IPS-11a (cell line): ENCODE measurements around the gene MTREX.

Experiments
- H3K4me3 ChIP-seq: one replicate; pipeline ENCODE4 v1.5.1; 2013; ENCODE audit warnings: low read depth, low read length, control low read depth

Gene MTREX

DNA sequence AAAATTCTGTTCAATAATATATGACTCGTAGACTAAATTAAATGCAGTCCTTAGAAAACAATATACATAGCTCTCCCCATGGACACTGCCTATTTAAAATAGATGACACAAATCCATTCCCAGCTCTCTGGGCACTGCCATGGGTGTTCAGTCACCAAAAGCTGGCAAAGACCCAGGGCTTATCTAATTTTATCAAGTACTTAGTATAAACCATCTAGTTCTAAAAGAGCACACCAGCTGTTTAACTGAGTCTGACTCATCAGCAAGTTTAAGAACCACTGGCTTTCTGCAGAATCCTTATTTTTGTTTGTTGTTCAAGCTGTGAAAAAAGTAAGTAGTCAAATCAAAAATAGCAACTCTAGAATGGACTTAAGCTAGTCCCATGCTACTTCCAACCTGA lies 119.4 kb downstream of the MTREX start:
- H3K4me3 ChIP-seq: no peak overlapping the region

DNA sequence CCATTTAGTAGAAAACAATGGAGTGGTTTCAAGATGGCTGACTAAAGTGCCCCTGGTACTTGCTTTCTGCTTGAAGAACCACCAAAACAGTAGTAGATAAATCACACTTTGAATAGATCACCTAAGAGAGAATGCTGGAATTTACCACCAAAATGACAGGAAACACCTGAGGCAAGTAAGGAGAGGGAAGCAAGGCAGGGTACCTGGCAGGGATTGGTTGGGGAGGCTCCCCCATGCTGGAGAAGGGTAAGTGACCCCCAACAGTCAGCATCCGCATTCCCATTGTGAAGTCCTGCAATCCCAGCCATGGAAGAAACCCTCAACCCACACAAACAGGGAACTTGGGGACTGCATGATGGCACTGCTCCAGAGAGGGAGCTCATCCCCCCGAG lies 121.4 kb downstream of the MTREX start:
- no peak overlapping the region for H3K4me3 ChIP-seq

DNA sequence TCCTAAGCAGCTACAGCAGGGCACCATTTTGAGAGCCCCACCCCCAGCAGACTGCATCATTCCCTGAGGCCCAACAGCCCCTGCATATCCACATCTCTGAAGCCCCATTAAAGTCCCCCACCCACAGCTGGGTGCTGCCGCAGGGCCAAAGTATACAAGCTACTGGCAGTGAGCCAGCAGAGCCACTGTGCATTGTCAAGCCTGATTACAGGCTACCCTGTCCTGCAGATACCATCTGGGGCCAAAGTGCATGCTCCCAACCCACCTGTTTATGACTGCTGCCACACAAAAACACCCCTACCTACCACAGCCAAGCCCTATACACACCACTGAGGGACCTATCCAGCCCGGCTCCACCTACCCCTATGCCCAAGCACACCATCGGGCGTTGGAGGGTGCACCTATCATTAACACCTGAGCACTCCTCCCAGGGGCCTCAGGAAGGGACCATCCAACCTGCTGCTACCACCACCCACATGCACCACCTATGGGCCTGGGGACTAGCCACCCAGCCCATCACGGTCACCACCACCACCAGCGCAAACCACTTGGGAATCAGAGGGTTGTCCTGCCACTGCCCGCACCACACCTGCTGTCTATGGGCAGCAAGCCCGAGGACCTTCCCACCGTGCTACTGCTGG lies 121.9 kb downstream of the MTREX start:
- no peak overlapping the region for H3K4me3 ChIP-seq

DNA sequence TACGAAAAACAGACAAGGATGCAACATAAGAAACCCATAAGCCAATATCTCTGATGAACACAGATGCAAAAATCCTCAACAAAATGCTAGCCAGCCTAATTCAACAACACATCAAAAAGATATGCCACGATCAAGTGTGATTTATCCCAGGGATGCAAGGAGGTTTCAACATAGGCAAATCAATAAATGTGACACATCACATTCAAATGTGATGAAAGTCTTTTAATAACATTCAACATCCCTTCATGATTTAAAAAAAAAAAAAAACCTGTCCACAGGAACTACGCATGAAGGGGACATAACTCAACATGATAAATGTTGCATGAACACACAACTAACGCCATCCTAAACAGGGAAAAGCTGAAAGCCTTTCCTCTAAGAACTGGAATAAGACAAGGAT lies 124.8 kb downstream of the MTREX start:
- no peak overlapping the region for H3K4me3 ChIP-seq

DNA sequence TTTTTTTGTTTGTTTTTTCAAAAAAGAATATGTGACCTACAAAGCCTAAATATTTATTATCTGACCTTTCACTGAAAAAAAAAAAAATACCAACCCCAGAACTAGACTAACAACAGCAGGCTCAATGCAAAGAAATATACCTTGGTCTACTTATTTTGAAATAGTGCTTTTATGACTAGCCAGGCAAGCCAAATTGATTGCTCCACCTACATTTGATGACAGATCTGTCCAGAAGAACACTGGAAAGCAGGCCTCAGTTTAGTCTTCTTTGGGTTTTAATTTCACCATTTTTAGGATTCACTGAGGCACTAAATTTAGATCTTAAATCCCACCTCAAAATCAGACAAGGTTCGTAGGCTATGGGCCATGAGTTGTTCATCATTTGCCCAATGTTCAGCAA lies 129.7 kb downstream of the MTREX start:
- H3K4me3 ChIP-seq: no peak overlapping the region

DNA sequence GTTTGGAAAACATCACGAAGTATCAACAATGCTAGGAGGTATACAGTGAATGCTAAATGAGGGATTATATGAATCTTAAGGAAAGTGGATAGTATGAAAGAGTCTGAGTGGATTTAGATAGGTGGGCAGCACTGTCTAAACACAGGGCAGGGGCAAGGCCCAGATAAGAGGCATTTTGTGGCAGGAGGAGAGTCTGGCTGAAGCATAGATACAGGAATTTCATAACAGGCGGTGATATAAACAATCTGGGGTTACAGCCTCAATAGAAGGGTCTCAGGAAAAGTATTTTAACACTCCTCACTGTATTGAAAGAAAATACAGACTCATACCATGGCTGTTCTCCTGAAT lies 130.0 kb downstream of the MTREX start:
- no peak overlapping the region for H3K4me3 ChIP-seq

DNA sequence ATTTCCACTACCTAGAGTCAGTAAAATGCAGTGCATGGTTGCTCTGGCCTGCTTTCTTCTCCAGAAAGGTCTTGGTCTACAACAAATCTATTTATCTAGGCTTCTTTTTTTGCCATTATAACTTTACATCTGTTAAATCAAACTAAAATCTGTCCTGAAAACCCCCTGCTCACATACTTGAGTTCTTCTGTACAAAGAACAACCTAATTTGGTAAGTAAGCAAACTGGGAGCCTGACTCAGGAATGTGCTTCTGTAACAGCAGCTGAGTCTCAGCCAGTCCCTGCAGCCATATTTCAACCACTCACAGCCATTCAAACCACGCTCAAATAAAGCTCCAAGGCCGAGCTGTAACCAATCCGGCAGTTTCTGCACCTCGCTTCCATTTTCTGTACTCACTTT lies 131.2 kb downstream of the MTREX start:
- H3K4me3 ChIP-seq: no peak overlapping the region

DNA sequence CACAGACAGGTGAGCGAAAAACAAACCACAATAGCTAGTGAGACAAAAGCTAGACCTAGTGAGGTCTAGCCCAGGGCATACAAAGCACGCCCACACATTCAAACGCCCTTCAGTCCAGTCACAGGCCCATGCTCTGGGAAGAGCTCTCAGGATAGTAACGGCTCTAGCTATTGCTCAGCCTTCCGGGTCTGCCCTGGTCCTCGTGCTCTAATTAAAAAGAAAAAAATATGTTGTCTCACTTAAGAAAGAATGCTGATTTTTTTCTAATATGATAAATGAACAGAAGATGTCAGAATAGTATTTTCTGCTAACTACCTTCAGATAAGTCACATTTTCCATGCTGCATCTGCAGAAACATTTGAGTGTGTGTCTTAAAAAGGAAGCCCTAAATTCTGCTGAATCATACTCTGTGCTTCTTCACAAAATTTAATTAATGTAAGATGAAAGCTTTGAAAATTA lies 132.4 kb downstream of the MTREX start:
- no peak overlapping the region for H3K4me3 ChIP-seq

DNA sequence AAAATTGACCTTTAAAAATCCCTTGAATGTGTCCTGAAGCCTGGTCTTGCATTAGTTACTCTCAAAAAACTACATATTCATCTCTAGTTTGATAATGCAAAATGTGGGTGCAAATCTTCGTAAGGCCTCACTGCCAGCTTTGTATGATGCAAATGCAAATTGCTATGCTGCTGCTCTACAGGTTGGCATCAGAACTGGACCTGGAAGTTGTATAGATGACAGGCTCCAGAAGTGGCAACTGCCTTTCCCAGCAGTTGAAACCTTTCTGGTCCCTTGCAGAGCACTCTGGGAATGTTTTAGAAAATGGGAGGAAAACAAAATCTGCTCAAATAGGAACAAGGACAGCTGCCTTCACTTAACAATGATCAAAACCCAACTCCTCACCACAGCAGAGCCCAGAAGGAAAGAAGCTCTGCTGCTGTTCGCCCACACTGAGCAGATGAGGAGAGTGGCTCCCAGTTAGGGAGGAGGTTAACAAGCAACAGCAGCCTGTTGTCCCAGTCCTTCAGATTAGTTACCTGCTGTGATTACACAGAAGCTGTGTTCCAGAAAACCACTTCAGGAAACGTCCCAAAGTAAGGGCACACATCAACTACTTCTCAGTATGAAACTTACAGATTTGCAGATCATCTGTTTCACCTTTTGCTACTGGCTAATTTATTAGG lies 133.4 kb downstream of the MTREX start:
- no peak overlapping the region for H3K4me3 ChIP-seq

DNA sequence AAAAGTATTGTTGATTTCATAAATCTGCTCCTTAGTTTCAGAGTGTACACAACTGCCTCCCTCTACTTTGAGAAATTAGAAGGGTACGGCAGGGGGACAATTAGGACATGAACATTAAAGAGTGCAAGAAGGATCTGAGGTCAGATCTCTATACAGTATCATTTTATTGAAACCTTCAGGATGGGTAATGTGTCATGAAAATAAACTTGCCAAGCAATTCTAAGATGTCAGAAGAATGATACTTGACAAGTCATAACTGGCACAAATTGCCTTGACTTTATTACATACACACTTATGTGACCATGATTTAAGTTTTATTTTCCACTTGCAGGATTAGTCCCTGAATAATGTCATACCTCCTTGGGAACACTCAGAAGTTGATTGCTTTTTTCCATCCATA lies 134.2 kb downstream of the MTREX start:
- H3K4me3 ChIP-seq: no peak overlapping the region

DNA sequence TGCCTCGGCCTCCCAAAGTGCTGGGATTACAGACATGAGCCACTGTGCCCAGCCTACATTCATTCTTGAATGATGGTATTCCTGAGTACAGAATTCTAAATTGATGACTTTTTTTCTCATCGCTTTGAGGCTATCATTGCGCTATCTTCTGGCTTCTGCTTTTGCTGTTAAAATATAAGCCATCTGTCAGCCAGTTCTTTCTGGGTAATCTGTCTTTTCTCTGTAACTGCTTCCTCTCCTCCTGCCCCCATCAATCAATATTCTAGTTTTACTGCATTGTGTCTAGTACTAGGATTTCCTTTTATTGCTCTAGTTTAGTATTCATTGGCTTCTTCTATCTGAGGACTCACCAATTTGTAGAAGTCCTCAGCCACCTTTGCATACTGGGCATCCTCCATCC lies 138.0 kb downstream of the MTREX start:
- no peak overlapping the region for H3K4me3 ChIP-seq

DNA sequence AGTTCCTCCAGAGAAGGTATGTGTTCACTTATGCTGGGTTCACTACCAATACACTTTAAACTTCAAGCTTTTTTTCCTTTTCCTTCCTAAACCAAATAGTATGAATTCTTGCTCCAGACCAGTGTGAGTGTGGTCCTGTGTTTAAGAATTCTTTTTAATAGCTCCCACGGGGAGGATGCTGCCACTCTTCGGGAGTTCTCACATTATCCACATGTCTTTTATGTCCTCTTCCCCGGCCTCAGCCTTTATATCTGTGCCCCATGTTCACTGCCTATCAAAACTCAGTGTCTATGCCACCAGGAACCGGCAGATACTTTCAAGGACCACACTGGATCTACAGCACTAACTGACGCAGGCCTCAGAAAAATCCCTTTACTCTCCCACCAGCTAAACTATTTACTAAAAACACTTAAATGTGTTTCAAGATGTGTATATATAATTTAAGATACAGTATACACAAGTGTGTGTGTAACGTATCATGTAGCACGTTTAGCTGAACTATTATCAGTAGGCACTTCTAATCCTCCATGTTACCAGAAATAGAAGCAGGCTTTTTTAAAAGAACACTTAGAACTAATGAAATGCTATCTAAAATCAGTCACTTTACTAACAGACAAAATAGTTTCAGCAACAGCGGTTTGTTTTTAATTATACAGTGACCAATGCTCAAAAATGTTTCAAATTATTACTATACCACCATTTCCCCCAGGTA lies 139.0 kb downstream of the MTREX start:
- no peak overlapping the region for H3K4me3 ChIP-seq

DNA sequence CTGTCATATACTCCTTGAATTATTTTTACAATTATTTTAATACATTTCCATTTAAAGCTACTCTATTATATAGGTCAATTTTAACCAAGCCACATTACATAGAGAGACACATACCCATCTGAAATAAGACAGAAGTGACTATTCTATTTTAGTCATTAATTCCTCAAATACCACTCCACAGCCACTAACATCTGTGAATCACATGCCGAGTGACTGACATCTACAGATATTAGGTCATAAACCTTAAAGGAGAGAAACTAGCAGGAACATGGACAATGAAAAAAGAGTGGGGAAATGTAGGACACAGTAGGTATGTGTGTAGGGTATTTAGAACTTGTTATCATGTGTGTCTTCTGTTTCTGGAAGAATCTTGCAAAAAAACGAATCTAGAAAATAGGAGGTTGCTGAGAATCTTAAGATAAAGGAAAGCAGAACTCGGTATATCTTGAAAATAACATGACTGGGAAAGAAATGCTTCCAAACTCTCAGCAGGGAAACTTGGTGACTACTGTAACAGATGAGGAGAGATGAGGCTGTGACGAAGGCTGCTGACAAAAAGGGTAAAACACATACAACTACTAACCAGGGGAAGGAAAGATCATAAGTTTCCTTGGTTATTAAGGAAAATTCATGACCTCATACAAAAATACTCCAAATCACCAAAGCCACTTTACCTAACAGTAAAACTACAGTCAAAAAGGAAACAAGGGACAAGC lies 142.4 kb downstream of the MTREX start:
- H3K4me3 ChIP-seq: no peak overlapping the region

DNA sequence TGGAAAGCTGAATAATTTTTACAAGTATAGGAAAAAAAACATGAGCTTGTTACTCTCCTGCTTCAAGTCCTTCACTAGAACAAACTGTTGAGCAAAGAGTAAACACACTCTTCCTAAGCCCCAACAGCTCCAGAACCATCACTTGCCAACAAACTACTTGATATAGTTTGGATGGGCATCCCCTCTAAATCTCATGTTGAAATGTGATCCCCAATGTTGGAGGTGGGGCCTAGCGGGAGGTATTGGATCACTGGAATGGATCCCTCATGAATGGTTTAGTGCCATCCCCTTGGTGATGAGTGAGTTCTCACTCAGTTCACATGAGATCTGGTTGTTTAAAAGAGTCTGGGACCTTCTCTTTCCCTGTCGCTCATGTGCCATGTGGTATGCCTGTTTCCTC lies 144.2 kb downstream of the MTREX start:
- H3K4me3 ChIP-seq: no peak overlapping the region

DNA sequence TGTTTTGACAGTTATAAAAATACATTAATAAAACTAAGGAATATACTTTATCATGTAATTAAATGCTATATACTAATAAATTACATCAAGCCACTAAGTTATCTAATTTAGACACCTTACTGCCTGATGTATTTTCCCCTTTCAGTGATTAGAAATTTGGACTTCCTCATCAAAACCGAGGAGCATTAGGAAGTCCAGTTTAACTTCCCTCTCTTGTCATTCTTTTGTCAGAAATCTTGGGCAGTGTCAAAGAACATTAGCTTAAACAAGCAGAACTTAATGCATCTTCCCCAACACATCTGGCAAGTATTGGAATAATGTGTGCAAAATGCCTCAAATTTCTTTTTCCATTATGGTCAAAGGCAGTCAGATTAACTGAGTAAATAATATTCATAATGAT lies 145.4 kb downstream of the MTREX start:
- H3K4me3 ChIP-seq: no peak overlapping the region

DNA sequence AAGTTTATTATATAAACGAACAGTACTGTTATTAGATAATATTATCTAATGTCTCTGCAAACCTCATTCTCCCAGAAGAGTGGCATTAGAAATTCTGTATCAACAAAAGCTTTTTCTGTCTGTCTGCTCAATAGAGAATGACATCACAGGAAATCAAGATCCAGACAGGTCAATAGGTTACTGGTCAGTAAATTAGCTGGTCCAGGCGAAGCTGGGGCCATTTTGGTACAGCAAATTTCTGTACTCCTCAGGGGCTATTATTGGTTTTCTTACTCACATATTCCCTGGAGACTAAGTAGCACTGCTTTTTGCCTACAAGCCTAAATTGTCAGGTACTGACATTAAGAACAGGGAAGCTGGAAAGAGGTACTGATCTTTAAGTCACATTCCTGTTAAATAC lies 146.5 kb downstream of the MTREX start:
- H3K4me3 ChIP-seq: no peak overlapping the region

DNA sequence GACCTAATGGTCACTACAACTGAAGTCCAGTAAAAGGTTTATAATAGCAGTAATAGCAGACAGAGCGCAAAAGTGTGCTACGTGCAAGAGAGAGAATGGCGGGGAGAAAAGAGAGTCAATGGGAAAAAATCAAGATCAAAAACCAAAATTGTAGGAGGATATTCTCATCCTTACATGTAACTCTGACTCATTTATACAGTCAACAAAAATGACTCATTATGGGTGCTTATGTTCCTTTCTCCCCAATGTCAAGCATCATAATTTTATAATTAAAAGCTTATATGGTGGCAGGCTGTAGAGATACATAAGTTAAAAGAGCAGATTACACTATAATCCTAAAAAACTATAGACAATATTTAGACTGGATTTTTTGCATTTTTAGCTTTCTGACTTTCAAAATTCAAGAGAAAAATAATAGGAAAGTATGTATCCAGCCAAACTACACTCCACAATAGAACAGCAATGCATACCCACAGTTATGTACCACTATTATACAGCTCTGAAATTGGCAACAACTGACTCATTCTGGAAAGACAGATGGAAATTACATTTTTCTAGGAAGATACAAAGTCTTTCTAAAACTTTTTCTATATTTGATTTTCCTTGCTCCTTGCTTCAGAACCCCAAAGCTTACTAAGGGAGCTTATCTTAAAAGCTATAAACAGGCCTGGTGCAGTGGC lies 148.6 kb downstream of the MTREX start:
- H3K4me3 ChIP-seq: no peak overlapping the region

DNA sequence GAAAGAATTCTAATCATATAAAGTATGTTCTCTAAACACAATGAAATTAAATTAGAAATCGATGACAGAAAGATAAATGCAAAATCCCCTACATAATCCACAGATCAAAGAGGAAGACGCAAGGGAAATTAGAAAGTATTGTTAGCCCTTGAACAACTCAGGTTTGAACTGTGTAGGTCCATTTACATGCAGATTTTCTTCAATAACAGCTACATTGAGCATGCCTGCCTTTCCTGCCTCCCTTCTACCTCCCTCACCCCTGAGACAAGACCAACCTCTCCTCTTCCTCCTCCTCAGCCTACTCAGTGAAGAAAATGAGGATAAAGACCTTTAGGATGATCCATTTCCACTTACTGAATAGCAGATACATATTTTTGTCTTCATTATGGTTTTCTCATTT lies 151.8 kb downstream of the MTREX start:
- no peak overlapping the region for H3K4me3 ChIP-seq

DNA sequence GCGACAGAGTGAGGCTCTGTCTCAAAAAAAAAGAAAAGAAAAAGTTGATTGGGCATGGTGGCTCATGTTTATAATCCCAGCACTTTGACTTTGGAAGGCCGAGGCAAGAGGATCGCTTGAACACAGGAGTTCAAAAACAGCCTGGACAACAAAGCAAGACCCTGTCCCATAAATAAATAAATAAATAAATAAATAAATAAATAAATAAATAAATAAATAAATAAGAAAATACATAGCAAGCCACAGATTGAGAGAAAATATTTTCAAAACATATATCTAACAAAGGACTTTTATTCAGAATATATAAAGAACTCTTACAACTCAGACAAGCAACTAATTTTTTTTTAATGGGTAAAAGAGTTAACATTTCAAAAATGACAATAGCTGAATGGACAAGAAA lies 155.8 kb downstream of the MTREX start:
- H3K4me3 ChIP-seq: no peak overlapping the region

DNA sequence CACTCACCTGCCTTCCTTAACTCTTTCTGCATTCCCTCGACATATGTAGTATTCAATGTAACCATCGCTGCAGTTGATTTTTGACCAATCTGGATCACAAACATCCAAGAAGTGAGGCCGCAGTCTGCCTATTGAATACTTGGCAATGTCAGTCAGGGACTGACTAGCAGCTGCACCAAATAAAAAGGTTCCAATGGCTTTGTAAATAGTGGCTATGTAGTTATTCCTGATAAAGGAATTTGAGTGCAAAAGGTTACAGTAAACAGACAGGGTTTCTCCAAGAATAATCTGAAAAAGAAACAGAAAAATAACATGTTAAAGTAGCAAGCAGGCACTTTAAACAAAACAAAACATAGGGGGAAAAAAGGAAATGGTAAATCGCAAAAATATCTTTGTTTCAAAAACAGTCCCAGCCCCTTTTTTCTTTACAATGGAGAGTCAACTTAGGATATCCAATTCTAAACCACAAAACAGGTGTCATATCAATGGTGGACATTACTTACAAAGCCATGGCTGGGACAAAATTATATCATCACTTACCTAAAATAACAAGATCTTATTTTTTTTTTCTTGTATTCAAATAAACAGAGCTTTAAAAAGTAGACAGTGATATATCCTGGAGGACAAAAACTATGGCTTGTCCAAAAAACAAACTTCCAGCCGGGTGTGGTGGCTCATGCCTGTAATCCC lies 160.2 kb downstream of the MTREX start:
- no peak overlapping the region for H3K4me3 ChIP-seq

DNA sequence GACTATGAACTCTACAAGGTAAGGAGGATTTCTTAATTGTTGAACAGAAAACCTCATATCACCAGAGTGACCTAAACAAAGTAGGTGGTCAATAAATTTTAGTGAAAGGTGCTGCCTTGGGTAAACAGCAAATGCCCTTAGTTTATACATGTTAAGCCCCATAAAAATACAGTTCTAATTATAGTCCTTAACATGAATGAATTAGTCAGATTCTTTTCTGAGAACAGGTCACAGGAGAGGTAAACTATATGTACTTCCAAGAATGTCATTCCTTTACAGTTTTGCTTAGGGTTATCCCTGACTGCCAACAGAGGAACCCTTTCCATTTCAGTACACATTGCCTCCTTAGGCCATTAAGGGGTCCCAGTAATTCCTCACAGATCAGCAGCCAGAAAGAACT lies 162.1 kb downstream of the MTREX start:
- H3K4me3 ChIP-seq: no peak overlapping the region
